Epithelial cell of prostate (primary cell): ENCODE data around the gene SNRPA1.
A peak's percentile ranks its signal among the peaks of the same experiment; 100 is the strongest.

Experiments
- DNase-seq: peaks from one replicate; pipeline ENCODE4 v3.0.0-alpha.2; 2011; ENCODE audit warnings: low read depth, low spot score
- H3K27ac ChIP-seq: fragments of 450-650 bp; 2 replicates; pipeline ENCODE4 v1.5.1; 2017; ENCODE audit warnings: mild to moderate bottlenecking

SNRPA1 gene

DNA sequence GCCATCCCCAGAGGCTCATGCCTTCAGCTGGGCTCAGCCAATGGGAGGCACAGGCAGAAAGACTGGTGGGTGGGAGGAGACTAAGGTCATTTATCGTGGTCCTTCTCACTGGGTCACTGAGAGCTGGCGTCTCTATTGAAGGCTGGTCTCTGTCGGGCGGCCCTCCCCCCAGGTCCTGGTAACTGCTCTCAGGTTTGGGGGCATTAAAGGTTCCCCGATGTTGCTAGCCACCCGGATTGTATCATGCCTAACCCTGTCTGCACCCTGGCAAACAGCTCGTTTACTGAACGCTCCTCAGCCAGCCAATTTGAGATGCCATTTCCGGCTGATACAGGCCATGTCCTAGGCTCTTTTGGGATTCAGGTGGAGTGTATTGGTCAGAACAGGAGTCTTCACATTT, 28.3 kb downstream of the SNRPA1 start:
- no peak overlapping the region for H3K27ac ChIP-seq
- no peak for DNase-seq

DNA sequence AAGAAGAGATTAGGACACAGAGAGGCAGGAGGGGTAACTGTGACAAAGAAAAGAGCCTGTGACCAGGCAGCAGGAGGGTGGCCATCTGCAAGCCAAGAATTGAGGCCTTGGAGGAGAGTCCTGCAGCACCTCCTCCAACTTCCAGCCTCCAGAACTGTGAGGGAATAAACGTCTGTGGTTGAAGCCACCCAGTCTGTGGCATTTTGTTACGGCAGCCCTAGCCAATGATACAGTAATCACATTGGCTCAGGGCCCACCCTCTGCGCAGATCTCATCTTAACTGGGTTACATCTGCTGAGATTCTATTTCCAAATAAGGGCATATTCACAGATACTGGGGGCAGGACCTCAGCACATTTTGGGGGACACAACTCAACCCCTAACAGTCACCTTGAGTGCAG, 29.0 kb downstream of the SNRPA1 start:
- no peak overlapping the region for H3K27ac ChIP-seq
- no peak for DNase-seq

DNA sequence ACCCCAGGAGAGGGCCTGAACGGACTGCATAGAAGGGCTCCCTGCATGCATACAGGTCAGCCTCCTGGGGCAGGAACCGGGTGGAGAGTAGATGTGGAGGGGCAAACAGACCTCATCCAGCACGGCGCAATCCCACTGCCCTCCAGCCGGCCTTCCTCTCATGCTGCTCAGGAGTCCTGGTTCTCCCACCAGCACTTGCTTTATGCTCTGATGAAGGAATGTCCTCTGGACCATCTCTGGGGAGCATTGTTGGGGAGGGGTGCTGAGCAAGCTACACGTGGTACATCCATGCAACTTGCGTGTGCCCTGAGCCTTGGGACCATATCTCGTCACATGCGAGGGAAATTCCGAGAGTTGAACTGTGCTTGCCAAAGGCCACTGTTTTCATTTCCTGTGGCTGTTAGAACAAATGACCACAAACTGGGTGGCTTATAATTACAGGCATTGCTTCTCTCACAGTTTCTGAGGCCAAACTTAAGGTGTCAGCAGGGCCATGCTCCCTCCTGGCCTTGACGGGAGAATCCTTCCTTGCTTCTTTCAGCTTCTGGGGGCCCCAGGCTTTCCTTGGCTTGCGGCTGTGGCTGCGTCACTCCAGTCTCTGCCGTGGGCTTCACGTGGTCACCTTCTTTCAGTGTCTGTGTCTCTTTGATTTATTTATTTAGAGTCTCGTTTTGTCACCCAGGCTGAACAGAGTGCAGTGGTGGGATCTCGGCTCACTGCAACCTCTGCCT, 30.0 kb downstream of the SNRPA1 start:
- no peak overlapping the region for H3K27ac ChIP-seq
- DNase-seq = no peak

DNA sequence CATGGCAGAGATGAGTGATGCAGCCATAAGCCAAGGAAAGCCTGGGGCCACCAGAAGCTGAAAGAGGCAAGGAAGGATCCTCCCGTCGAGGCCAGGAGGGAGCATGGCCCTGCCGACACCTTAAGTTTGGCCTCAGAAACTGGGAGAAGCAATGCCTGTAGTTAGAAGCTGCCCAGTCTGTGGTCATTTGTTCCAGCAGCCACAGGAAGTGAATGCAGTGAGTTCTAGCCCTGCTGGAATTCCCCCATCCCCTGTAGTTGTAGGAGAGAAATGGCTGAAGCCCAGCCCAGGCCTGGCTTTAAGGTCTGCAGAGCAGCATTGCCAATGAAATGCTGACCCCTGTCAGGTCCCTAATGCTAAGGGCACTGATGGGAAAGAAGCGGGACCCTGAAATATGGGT, 31.0 kb downstream of the SNRPA1 start:
- no peak overlapping the region for H3K27ac ChIP-seq
- no peak for DNase-seq

DNA sequence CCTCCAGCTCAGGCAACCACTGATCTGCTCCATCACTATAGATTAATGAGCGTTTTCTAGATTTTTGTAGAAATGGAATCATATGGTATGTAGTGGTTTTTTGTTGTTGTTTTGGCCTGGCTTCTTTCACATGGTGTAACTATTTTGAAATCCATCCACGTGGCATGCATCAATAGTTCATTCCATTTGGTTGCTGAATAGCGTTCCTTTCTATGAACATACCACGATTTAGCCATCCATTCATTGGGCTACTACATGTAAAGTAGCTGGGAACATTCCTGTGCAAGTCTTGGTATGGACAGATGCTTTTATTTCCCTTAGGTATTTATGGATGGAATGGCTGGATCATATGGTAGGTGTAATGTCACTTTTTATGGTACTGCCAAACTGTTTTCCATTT, 32.5 kb downstream of the SNRPA1 start:
- H3K27ac ChIP-seq = no peak overlapping the region

DNA sequence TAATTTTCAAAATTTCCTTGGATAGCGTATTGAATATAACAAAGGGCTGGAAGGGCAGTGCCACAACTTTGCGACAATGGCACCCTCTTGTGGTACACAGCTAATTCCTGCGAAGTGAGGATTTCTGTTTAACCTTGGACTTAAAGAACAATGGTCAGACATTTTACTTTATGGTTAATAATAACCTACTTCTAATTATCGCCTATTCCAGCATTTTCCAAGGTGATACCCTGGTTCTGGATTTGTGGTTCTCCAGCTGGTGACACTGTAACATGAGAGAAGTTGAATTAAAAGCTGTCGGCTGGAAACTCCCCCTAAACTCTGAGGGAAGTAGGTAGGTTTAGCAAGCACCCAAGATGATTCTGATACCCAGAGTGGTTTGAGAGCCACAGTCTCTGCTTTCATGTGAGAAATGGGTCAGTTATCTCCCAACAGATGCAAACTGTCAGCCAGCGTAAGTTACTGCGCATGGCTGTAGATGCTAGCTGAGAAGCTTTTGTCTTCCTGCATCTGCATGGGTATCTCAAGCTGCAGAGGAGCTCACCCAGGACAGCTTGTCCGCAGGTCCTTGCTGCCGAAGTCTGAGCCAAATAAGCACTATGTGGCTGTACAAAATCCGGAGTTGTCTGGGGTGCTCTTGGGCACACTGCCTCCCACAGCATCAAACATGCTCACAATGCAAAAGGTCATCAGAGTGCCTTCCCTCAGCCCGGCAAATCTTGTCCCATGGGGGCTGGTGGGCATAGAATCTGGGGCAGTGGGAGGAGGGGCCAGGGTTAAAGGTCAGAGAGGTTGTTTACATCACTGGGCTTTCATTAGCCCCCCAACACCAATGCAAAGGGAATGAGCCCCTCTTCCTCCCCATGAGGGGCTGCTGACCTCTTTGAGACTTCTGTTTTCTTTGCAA, 36.6 kb downstream of the SNRPA1 start:
- DNase-seq = no peak
- no peak overlapping the region for H3K27ac ChIP-seq

More for the DNA sequence above, 32.5 kb downstream of the SNRPA1 start:
- no peak for DNase-seq

DNA sequence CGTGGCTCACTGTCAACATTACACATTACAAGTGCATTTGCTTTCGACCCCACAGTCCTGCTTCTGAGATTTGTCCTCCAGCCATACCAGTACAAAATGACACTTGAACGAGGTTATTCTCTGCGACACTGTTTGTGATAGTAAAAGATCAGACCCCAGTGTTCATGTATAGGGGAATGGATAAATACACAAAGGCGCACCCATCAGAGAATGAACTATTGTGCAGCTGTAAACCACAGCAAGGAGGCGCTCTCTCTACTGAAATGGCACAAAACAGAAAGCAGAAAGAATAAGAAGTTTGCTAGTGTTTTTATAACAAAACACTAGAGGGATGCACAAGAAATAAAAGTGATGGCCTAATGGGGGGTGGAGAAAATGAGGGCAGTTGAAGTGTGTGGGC, 38.3 kb downstream of the SNRPA1 start:
- no peak overlapping the region for H3K27ac ChIP-seq
- no peak for DNase-seq

DNA sequence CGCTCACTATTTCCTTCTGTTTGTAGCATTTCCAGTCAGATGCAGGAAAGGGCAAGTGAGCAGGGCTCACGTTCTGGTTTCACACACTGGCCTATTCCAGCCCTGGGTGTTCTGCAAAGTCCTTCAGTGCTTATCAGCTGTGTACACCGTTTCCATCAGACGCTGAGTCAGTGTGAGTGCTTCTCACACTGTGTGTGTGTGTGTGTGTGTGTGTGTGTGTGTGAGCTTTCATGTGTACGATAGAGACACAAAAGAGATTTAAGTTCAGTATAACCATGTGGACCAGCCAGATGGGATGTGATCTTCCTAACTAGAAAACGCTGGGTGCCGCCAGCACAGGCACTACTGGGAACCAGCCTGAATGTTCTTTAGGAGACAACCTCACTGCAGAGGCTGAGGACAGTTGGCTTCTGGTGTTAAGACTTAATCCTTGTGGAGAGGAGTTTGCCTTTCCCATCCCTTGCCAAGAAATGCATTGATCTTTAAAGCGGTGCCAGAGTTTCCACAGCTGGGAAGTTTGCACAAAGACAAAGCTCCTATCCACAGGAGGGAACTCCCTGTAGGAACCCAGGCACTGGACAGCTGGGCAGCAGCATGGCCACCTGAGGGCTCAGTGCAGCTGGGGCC, 39.3 kb downstream of the SNRPA1 start:
- no peak overlapping the region for H3K27ac ChIP-seq
- no peak for DNase-seq

DNA sequence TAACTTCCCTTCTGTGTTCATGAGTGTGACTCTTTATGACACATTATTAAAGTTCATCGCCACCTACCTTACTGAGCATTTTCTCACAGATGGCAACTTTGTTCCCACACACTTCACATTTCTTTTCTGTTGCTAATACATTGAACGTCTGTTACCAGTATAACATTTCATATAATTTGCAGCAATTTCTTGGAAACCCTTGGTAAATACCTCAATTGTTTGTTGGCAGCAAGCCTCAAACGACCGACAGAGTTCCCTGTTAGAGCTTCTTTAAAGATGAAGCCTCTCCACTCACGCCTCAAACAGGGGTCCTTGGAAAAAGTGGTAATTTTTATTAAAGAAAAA, 40.0 kb downstream of the SNRPA1 start:
- no peak for DNase-seq
- H3K27ac ChIP-seq = no peak overlapping the region

DNA sequence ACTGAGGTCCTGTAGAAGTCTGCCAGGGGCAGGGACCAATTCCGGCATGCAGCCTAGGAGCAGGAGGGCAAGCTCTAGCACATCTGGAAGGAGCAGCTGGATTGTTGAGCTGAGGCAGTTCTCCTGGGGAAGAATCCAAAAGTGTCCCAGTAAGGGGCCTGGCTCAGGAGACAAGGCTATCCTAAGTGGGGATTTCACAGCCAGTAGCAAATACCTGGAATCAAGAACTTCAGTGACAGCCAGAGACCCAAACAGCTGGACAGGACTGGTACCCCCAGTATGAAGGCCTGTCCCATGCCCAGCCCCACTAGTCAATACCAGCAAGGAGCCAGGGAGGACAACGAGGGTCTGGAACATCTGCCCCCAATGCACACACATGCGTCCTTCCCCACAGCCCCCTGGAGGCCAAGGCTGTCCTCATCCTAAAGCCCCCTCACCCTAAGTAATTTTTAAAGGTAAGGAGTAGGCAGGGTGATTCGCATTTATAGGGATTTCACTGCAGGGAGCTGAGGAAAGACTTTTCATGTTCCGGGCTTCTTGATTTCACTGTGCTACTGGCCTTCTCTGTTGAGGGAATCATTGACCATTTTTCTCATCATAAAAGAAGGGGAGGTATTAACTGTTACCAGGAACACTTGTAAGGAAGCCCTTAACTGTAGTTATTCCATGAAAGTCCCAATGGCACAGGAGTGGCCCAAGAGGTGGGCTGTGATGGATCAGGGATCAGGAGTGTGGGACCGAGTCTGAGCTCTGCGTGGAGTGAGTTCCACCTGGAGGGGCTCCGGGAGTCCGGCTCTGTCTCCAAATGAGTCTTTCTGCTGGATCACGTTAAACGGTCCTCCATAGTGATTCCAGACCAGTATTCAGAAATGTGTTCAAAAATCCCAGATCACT, 40.6 kb downstream of the SNRPA1 start:
- H3K27ac ChIP-seq = no peak overlapping the region
- DNase-seq = no peak

DNA sequence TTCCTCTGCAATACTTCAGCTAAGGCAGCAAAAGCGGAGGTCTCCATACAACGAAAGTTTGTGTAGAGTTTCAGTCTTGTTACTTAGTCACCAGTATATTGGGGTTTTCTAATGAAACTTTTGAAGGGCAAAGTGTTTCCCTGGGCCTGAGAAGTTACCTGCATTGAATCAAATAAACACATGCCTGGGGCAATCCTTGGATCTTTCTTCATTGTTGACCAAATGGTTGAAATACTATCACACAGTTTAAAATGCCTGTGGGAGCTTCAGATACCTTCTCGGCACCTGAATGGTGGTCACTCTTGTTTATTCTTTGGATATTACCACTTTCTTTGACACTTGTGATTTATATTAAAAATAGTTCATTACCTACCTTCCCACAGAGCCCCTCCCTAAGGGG, 42.2 kb downstream of the SNRPA1 start:
- peak overlapping the region; percentile 69 for H3K27ac ChIP-seq
- DNase-seq = no peak

DNA sequence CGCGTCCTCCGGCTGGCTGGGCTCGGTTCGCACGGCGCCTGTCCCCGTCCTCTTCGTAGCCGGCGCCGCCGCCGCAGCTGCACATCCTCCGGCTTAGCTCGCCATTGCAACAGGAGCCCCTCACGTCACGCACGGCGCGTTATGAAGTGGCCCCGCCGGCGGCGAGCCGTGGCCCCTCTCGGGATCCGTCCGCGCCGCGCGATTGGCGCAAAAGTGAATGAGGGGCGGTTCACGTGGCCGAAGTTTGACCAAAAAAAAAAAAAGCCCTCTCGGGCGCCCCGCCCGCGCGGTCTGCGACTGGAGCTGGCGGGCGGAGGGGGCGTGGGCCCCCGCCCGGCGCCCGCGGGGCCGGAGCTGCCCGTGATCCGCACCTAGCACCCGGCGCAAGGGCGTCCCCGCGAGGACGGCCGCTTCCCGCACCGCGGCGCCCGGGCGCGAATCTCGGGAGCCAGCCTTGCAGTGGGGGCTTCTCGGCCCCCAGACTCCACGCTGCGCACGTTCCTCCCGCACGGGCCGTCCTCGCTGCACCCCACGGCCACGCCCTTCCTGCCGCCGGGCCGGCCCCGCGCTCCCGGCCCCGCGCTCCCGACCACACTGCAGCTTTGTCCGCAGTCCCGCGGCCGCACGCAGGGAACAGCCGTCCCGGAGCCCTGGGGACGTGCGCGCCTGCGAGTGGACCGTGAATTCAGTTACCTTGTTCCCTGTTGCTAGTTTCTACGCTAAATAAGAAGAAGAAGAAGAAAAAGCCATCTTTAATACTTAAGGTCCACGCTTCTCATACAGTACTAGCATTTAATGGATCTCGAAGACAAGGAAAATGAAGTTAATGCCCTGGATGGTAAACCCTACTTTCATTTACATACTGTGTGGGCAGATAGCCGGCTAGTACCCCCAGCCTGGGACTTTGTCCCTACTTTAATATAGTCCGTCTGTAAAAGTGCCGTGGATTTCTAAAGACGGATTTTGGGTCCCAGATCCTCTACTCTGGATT, 42.9 kb downstream of the SNRPA1 start, which contains the start of gene CHSY1:
TSS of gene CHSY1 (minus strand) at position 219 of the 991 bp plus-strand sequence. CDS start 592 bp downstream, outside the sequence.
- H3K27ac ChIP-seq = peak within 1 kb of the TSS; percentile 69
- DNase-seq = peak; percentile 39

DNA sequence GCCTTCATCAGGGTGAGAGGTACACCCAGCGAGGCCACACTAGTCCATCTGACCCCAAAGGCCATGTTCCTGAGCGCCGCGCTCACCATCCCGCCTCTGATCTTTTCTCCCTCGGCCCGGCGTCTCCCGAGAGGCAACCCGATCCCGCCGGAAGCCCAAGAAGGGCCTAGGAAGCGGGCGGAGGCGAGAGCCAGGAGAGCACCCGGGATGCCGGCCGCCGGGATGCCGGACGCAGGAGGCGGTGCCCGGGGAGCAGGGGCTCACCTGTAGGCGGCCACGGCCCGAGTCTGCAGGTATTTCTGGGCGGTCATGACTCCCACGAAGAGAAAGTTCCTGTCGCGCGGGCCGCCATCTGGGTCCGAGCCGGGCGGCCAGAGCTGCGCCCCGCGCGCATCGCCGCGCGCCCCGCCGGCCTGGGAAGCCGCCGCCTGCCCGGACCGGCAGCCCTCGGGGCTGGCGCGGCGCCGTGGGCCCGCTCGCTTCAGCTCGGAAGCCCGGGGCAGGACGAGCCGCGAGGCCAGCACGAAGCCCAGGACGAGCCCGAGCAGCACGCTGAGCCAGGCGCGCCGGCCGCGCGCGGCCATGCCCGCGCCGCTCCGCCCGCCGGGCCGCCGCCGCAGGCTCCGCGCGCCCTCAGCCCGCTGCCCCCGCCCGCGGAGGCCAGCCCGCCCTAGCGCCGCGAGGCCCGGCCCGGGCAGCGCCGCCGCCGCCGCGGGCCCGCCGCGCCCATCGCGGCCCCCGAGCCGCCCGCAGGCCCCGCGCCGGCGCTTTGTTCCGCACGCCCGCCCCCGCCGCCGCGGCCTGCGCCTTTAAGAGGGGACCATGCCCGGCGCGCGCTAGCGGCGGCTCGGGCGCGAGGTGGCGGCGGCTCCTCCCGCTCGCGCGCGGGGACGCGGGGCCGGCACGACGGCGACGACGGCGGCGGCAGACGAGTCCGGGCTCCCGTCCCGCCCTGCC, 43.9 kb downstream of the SNRPA1 start:
- H3K27ac ChIP-seq = peak overlapping the region; percentile 69
- no peak for DNase-seq

DNA sequence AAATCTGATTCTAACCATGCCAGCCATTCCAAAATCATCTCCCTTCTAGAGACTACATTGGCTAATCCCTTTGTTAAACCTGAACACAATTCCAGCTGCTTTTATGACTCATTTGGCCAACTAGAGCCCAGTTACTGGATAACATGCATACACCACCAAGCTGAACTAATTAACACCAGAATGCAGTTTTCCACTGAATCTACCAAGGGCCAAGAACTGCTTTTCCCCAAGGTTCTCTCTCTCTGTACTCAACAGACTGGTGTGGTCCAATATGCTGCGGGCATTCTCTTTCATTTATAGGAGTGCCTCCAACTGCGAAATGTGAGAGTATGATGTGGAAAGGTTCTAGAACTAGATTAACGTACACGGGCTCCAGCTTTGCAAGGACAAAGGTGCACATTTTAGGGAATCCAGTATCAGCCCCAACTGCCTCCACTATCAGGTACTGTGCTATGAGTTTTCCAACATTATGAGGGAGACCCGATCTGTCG, 44.7 kb downstream of the SNRPA1 start:
- peak overlapping the region; percentile 69 for H3K27ac ChIP-seq
- DNase-seq = no peak

DNA sequence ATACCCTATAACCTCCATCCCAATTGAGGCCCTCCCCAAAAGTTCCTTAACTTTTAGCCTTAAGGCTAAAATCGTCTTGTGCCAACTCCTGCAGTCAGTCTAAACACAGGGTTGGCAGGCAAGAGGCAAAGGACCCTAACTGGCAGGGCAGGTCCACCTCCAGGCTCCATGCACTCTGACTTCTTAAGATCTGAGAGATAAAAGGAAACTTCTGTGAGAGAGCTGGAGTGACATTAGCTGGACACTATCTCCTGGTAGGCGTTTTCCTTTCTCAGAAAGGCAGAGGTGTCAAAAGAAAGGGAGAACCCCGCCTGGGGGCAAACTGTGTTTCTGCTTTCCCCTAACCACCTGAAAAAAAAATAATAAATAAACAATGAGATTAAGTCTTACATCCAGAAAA, 46.8 kb downstream of the SNRPA1 start:
- H3K27ac ChIP-seq = no peak overlapping the region
- no peak for DNase-seq

DNA sequence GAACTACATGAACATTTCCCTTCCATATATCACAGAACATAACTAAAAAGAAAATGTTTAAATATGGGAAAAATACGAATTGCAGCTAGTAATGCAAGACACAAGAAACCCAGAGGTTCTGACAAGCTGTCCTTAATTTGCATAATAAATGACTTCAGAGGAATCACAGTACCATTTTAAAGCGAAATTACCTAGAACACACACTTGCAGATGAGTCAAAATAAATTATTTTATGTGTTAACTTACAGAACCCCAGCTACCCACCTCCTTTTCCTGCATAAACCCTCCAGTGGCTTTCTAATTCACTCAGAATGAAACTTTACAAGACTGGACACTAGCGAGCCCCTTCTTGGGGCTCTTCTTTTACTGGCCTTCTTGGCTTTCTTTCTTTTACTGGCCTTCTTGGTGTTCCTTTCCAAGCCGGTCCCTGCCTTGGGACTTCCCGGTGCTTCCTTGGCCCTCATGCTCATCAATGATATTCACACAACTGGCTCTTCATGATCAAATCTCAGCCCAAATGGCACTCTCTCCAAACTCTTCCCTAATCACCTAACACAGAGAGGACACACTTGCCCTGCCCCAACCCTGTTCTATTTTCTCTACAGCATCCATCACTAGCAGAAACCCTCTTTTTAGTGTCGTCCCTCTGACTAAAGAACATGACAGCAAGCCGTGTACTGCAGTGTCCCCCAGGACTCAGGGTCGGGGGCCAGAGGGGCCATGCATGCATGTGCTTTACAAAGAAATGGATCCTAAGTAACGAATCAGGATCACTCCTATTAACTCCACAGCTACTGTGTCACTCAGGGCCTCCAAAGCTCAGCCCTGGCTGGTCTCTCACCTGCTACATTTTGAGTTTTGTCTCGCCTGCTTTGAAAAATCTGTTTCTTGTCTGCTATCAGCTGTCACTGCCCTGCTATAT, 48.0 kb downstream of the SNRPA1 start:
- peak overlapping the region; percentile 8 for H3K27ac ChIP-seq

DNA sequence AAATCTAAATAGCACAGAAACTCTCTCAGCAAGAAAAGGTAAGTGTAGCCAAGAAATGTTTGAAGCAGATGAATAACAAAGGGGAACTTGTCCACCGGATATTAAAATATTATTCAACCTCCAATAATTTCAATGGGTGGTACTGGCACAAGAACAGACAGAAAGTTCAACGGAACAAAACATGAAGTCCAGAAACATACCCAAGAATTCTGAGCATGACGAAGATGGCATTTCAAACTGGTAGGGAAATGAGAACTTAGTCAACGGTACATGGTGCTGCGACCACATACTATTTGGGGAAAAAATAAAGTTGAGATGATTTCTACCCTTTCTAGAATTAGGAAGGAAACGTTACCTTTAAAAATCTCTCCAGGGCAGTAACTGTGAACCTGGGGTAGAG, 48.7 kb downstream of the SNRPA1 start:
- no peak for DNase-seq
- peak overlapping the region; percentile 8 for H3K27ac ChIP-seq

More for the DNA sequence above, 48.0 kb downstream of the SNRPA1 start:
- no peak for DNase-seq
